Dedifferentiated amniotic fluid mesenchymal stem cell (primary cell): ENCODE data around the gene ARID4B.
A peak's percentile ranks its signal among the peaks of the same experiment; 100 is the strongest.
"Not testable (repeated sequence)": the region's sequence is repeated elsewhere in the genome, so short reads cannot be mapped to it uniquely, and the experiment has no call there.

Source experiments
- DNase-seq: peaks from one replicate; pipeline ENCODE4 v3.0.0-alpha.2; 2016; ENCODE audit errors: extremely low spot score

Gene ARID4B

DNA sequence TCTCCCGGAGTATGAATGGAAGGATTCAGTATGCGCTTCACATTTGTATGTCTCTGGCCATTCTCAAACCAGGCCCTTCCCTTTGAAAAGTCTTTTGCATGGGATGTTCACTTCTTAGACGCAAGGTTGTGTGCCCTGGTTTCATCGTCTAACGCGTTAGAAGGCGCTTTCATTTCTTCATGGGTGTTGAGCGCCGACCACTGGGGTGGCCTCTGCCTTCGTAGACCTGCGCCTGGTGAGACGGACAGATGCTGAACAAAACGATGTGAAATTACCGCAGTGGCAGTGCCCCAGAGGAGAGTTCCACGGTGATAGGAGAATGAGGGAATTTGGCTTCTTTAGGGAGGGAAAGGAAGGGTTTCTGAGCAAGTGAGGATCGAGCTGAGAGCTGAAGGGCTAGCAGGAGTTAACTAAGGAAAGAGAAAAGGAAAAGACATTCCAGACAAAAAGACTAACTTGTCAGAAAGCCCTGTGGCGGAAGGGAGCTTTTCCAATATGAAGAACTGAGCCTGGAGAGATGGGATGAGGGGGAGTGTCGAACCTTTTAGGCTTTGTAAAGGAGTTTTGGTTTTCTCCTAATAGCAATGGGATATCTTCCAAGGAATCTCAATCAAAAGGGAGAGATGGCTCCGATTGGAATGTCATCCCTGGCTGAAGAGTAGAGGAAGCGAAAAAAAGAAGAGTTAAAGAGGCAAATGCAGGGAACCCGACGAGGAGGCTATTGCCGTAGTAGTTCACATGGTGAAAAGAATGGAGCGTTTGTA lies 1.3 kb upstream of the ARID4B start:
- DNase-seq, result peak; percentile 50

DNA sequence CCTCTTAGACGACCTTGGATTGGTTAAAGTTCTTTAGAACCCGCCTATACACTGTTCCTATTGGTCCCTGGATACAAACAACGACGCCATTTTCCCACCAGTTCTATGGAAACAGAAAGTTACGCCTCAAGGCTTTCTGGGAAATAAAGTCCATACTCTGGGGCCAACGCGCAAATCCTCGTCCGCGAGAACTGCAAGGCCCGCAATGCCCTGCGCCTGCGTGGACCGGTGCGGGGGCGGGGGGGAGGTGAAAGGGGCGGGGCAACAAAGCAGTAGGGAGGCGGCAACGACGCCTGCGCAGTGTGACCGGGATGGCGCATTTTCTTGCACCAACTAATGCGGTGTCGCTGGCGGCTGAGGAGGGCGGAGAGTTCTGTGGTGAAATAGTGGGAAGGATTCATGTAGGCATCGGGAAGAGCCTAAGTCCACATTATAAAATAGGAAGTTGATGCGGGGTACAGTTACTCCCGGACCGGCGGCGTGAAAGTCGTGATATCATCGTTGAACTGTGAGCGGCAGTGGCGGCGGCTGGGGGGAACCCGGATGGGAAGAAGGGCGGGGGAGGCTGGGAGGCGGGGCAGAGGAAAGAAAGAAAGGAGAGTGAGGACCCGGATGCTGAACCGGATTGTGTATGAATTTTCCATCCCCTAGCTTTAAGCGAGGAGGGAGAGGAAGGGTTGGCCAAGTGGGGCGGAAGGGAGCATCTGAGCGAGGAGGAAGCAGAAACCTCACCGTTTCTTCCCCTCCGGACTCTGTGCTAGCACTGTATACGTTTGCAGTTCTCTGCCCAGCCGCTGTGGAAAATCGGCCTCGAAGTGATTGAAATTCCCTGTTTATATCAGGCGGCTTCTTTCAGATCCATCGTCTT lies 526 bp upstream of the ARID4B start, which contains the start of gene GGPS1:
Gene GGPS1, plus strand, starts transcription at position 300 of the 868 bp plus-strand sequence. CDS start 6,695 bp downstream, outside the sequence.
- DNase-seq, result peak; percentile 100

DNA sequence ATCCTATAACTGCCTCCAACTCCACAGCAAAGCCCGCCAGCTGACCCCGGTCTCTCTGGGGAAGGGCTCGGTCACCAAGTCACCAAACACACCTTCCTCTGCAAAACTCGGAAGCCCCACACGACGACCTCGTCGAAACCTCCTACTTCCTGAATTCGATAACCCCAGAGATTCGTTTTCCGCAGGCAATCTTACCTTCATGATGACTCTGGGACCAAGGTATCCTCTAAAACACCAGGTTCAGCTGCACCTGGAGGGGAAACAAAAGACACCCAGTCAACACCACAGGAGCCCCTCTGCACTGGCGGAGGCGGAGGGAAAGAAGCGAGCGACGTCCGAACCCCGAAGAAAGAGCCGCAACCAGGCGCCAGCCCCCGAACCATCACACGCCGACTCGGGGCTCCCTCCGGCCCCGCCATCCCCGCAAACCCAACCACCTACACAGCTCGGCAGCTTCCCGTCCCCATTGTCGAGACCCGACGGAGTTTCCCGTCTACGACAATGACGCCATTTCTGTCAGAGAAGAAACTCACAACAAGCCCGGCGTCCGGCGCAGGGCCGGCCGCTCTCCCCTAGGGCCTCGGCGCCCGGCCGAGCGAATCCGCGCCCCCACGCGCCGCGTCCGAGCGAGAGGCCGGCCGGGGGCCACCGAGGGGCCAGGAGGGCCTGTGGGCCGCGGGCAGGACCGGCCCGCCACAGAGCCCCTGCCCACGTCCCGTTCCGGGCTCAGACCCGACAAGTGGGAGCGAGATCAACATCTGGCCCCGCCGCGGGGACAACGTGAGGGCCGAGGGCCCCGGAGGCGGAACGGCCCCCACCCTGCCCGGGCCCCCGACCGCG lies 1.0 kb downstream of the ARID4B start:
- peak; percentile 38 for DNase-seq

DNA sequence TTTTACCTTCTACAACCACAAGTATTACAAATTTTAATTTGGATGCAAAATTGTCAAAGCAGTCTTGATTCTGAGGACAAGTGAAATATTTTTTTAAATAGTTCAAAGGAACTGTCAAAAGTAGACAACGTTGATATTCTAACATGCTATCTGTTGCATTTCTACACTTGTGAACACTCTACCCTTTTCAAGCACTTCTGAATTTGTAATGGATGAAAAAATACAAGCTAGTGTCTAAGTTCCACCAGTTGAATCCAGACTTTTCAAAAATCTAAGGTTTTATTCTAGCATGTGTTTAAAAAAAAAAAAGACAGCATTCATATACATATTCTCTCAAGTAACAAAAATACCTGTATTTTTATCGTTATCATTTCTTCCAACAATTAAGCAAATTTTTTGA lies 2.1 kb downstream of the ARID4B start:
- no peak for DNase-seq

DNA sequence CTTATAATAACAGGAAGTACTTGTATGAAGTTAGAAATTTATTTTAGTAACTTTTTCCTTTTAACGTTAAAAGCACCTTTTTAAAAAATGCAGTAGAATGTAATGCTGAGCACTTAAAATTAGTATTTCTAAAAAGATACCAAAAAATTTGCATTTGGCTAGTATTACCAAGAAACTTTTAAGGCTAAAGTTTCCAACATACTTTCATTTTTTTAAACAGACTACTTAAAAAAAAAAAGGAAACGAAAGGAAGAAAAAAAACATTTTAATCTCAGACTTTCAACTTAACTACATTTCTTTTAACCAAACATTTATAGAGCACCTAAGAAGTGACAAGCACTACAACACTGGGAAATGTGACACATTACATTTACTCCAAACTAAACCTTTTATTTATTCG lies 2.8 kb downstream of the ARID4B start:
- DNase-seq, result no peak

DNA sequence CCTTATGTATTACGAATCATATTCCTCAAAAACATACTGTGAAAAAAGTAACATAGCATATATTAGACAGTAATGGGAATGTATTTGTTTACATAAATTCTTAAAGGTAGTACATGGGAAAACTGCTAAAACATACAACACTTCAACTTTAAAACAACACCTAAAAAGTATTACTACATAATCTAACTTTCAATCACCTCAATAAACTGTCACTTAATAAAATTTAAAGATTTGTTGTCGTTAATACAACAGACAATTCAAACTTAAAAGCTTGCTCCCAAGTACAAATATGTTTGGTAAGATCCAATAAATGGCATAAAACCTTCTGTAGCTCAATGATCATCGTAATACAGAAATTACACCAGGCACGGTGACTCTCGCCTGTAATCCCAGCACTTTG lies 3.7 kb downstream of the ARID4B start:
- DNase-seq, result no peak

DNA sequence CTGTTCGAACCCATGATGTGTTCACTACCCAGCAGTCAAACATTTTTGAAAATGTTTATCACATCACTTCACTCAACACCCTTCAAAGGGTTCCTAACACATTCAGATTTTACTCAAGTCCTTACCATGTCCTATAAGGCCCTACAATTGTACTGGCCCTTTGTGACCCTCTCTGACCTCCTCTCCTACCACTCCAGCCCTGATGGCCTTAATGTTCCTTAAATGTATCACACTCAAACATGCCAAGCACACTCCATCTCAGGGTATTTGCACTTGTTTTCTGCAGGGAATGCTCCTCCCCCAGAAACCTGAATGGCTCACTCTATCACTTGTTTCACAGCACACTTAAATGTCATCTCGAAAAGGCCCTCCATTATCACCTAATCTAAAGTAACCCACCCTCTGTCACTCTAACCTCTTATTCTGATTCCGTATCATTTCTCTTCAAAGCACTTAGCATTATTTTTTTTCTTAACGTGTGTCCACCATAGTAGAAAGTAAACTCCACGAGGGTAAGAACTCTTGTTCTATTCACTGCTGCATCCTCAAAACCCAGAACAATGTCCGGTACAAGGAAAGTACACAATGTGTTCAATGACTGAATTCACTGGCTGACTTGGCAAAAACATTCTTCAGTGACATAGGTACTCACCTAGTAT lies 7.3 kb downstream of the ARID4B start:
- DNase-seq, result no peak

DNA sequence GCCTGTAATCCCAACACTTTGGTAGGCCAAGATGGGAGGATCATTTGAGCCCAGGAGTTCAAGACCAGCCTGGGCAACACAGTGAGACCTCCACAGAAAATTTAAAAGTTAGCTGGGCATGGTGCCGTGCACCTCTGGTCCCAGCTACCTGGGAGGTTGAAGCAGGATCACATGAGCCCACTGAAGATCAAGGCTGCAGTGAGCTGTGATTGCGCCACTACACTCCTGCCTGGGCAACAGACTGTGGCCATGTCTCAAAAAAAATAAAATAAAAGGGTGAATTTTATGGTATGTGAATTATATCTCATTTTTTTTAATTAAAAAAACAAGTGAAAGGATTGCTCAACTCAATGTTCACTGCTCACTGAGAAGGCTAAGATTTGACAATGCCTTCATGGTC lies 8.7 kb downstream of the ARID4B start:
- no peak for DNase-seq

DNA sequence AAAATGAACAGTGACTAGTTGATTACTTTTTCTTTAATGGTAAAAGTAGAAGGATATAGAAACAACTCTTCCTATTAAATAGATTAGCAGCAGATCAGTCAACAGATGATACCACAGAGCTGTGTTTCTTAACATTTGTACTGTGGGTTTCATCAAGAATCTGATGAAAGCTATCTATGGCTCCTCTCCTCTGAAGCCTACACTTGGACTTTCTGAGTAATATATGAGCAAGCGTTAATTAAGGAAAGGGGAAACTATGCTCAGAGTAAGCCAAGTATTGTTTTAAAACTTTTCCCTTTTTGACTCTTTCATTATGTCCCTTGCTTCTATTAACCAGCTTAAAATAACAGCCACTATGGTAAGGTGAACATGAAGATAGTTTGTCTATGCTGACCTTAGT lies 10.8 kb downstream of the ARID4B start:
- DNase-seq, result no peak

DNA sequence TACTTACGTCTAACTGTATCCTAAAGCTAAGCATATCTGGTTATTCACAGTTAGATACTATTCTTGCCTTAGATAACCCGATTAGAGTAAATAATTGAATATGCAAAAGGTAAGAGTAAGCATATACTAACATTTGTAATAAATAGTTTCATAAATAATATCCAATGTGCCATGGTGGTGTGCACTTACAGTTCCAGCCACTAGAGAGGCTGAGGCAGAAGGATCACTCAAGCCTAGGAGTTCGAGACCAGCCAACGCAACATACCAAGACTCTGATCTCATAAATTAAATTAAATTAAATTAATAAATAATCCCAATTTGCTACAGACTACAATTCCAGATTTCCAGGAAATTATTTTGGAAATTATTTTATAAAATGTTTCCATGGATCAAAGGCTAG lies 12.2 kb downstream of the ARID4B start:
- DNase-seq, result no peak

DNA sequence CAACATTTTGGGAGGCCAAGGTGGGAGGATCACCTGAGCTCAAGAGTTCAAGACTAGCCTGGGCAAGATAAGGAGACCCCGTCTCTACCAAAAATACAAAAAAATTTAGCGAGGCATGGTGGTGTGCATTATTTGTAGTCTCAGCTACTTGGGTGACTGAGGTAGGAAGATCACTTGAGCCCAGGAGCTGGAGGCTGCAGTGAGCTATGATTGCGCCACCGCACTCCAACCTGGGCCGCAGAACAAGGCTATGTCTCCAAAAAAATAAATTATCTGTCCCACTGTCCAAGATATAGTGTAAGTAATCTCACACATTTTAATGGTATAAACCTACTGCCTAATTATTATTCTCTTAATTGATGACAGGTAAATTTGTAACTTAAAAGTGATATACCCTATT lies 12.8 kb downstream of the ARID4B start:
- DNase-seq, result no peak

DNA sequence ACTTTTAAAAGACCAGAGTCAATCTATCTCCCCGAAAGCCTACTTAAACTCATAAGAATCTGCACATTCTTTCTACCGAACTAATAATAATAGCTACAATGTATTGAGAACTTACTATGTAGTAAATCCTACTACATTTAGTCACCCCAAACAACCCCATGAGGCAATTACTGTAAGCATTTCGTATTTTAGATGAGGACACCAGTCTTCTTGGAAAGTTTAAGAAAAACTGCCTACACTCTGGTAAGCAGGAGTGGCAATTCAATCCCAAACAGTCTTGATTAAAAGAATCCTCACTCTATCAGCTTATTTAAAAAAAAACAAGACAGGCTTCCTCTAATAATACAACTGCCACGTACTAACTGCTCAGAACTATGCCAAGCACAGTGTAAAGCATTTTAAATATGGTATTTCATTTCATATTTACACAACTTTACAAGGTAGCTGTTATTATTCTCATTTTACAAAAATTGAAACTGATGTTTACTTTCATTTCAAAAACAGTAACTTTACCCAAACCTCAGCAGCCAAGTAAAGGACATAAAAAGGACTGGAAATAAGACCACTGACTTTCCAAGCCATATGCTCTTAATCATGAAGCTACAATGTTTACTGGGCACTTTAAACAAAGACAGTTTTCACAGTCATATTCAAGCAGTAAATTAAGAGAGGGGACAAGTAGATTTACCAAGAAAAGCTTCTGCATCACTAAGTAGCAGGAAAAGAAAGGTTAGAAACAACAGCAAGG lies 13.9 kb downstream of the ARID4B start:
- DNase-seq, result no peak

DNA sequence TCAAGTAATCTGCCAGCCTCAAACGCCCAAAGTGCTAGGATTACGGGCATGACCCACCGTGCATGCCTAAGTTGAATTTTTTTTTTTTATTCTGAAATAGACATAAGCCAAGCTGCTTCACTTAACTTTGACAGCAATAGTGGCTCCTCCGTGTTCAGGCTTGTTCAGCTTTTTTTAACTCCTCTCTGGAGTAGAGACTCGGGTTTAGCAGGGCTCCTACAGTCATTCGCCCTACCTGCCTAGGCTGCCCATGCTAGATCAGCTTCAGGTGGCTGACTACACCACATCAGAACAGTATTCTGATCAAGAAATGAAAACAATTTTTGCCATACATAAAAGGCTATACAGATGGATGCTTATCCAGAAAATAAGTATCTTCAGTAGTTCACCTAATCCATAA lies 14.7 kb downstream of the ARID4B start:
- DNase-seq, result no peak

DNA sequence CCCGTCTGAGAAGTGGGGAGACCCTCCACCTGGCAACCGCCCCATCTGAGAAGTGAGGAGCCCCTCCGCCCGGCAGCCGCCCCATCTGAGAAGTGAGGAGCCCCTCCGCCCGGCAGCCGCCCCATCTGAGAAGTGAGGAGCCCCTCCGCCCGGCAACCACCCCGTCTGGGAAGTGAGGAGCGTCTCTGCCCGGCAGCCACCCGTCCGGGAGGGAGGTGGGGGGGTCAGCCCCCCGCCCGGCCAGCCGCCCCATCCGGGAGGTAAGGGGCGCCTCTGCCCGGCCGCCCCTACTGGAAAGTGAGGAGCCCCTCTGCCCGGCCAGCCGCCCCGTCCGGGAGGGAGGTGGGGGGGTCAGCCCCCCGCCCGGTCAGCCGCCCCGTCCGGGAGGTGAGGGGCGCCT lies 18.8 kb downstream of the ARID4B start:
- not testable (repeated sequence) for DNase-seq

DNA sequence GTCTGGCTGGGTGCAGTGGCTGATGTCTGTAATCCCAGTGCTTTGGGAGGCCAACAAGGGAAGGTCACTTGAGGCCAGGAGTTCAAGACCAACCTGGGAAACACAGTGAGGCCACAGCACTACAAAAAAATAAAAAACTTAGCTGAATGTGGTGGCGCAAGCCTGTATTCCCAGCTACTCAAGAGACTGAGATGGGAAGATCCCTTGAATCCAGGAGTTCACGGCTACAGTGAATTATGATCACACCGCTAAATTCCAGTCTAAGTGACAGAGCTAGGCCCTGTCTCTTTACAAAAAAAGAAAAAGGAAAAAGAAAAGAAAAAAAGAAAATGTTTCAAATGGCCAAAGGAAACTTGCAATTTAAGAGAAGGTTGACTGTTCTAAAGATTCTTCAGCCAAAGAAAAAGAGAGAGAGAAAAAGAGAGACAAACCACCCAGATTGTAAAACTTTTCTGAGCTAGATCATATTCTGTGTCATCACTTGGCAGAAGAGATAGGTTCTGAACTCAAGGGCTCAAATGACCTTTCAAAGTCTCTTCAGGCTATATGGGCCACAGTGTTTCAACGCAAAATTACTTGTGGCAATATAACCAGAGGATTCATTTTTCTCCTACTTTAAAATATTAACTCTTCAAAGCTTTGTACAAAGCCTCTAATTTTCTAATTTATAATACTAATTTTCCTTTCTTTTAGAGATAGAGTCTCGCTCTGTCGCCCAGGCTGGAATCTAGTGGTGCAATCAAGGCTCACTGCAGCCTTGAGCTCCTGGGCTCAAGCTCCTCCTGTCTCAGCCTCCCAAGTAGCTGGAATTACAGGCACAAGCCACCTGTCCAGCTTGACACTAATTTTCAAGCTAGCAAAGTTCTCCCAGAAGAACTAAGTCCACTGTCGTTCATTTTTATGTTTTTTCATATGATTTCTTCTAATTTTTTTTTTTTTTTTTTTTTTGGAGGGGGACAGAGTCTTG lies 20.5 kb downstream of the ARID4B start:
- DNase-seq, result no peak

DNA sequence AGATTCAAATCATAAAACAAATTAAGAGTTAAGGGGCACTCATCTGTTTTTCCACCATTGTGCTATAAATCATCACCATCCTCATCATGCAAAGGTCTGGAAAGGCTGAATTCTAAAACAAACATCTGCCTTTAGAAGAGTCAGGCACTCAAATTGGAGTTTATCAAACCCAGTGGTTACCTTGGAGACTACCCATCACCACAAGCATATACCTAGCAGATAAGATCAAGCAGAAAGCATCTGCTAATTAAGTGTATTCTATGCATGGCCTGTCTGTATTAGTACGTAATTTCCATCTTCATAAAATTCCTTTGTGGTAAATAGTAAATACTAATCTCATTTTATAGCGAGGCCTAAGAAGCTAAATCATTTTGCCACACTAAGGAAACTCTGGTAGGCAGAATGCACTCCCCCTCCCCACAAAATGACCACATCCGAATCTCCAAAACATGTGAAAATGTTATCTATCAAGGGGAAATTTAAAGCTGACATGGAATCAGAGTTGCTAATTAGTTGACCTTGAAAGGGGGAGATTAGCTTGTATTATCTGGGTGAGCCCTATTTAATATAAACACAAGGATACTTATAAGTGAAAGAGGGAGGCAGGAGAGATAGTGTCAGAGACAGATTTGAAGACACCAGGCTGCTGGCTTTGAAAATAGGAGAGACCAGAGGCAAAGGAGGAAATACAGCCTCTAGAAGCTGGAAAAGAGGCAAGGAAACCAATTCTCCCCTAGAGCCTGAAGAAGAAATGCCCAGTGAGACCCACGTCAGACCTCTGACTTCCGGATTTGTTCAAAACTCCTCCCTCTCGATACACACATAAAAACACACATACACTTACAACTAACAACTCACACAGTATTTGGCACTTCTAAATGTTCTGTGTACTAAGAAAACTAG lies 23.2 kb downstream of the ARID4B start:
- no peak for DNase-seq

DNA sequence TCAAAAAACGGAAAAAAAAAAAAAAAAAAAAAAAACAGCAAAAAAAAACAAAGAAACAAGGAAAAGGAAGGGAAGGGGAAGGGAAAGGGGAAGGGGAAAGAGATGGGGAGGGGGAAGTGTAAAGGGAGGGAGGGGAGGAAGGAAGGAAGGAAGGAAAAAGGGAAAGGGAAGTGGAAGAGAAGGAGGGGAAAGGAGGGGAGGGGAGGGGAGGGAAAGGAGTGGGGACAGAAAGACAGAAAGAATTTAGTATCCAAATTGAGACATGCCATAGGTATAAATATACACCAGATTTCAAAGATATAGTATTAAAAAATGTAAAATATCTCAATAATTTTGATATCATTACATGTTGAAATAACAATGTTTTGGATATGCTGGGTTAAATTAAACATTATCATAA lies 25.8 kb downstream of the ARID4B start:
- DNase-seq, result no peak

DNA sequence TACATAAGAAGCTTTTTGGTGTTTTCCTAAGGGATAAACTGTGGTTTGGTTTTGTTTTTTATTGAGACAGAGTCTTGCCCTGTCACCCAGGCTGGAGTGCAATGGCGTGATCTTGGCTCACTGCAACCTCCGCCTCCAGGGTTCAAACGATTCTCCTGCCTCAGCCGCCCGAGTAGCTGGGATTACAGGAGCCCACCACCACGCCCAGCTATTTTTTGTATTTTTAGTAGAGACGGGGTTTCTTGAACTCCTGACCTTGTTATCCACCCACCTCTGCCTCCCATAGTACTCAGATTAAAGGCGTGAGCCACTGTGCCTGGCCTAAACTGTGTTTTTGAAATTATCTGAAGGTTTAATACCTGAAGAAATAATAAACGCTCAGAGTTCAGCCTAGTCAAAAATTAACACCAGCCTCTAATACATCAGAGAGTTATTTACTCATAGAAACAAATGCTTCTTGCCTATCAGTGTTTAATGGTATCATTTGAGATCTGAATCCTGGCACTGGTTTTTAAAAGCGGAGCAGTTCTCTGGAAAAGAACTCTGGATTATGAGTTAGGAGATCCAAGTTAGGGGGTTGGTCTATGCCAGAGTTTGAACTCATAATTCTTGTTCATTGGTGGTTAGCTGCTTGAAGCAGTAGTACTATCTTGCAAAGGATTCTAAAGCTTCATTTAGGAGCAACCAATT lies 28.7 kb downstream of the ARID4B start:
- DNase-seq, result no peak
